A549 treated with GW870086 at 1 μM for 4 hours (cell line): ENCODE results near the gene TFPI. TPM values are rescaled to one million over a fixed set of nuclear protein-coding genes. Genes with fewer than 3 reads are reported as not detected.

Experiments used
- total RNA-seq: library from RNA; stranded (reverse); fragments of 200-300 nt; extraction: Qiagen RNA extraction; gene quantifications from 5 replicates; pipeline ENCODE4 v1.2.3, GENCODE V29; 2022; ENCODE audit warnings: low read depth

Gene TFPI
- total RNA-seq: 38.7 to 57.3 TPM (median 51.8 TPM) in 5 replicates

DNA sequence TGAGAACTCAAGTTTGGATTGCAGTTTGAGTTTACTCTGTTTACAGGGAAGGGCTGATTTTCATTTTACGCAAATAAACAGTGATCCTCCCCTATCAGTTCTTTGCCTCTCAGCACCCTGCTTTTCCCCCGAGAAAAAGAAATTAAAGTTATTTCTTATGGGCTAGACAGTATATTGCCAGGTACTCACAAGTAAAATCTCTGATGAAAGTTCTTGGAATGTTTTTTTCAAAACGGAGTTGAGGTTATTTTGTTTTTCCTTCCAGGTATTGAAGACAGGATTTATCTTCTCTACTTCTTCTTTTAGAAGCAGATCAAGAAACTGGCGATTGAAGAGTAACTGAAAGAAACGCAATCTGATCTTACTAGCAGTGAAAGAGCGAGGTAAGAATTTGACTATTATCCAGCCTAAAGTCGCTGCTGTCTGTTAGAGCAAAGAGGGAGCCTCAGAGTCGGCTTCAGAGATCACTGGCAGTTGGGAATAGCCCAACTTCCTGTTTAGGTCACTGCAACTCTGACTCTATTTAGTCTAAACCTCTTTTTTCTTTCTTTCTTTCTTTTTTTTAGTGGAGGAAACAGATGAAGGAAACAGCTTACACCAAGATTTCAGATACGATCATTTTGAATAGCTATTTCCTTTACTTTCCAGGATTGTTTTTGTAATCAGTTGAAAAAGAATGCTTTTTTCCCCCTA, at the start of gene TFPI:
Gene TFPI, minus strand, starts transcription at position 425 of the 693 bp plus-strand sequence. CDS start 50,667 bp downstream, outside the sequence.

Other genes starting within 250 kb of the TFPI start
- 0.02 to 0.13 TPM in 2 of 5 replicates, not detected in the others for gene CALCRL, start 106.2 kb downstream of the TFPI start, total RNA-seq